NCI-H1417 treated with DMSO at 0.1 percent for 48 hours (cell line): ENCODE measurements around the gene CCM2.
"Not testable (repeated sequence)": the region's sequence is repeated elsewhere in the genome, so short reads cannot be mapped to it uniquely, and the experiment has no call there.

Experiments used
- DNase-seq: peaks from one replicate; lab custom pipeline; 2025; lab: John Stamatoyannopoulos, UW

The CCM2 gene

DNA sequence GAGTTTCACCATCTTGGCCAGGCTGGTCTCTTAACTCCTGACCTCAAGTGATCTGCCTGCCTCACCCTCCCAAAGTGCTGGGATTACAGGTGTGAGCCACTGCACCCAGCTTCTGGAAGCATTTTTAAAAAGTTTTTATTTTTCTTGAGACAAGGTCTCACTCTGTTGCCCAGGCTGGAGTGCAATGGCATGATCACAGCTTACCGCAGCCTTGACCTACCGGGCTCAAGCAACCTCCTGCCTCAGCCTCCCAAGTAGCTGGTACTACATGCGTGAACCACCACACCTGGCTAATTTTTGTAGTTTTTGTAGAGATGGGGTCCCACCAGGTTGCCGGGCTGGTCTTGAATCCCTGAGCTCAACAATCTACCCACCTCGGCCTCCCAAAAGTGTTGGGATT is 34.7 kb downstream of the CCM2 start:
- DNase-seq: not testable (repeated sequence)

DNA sequence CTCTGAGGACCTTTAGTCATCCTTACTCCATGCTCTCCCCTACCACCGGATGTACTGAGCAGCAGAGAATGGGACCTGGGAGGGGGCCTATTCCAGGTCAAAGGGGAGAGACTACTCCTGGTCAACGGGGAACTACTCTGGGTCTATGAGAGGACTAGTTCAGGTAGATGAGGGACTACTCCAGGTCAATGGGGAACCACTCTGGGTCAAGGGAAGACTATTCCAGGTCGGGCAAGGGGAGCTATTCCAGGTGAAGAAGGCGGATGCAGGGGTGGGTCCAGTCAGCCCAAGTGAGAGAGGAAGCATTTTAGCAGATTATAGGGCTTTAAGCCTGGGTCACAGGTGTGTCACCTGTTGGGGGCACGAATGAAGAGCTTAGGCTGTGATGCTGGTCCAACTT is 35.4 kb downstream of the CCM2 start:
- DNase-seq: no peak

DNA sequence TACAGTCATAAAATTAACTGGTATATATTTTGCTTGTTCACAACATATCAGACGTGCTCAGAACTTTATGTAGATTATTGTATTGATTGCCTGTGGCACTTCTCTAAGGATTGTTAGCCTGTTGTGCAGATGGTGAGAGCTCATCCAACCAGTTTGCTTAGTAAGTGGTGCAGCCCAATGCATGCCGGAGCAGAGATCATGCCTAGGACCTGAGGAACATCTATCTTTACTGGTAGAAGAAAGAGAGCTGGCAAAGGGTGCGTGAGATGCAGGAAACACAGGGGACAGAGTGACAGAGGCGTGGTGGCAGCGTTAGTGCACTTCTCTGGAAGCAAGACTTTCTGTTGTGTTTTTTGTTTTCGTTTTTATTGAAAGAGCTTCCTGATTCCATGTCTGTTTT is 35.9 kb downstream of the CCM2 start:
- no peak for DNase-seq

DNA sequence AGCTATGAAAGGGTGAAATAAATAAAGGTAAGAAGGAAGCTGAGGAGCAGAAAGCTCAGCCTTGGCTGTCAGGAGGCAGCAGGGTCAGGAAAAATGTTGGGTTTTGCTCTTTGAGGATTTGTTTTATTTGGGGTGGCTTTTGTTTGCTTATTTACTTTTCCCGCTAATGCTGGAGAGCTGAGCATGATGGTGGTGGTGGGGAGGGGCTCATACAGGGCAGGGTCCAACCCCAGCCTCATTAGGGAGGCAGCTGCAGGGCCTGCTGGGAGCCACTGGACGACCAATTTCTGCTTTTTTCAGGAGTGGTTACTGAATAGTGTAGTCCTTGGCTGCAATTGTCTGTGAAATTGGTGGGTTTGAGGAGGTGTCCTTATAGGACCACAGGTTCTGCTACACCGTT is 36.3 kb downstream of the CCM2 start:
- no peak for DNase-seq

DNA sequence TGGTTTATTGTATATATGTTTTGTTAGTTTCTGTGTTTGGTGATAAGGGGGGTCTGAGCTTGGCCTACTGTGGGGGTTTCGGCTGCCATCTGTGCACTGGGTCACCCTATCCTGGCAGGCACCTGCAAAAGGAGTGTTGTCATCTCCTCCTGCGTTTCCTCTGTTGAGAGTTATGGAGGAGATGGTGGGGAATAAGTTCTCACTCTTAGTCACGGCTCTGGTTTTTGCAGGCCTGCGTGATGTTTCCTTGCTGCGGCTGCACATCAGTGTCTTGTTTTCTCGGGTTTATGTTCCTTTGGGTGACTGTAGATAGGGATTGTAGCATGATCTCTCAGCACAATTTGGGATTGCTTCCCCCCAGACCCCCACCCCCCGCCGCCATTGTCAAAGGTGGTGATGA is 36.8 kb downstream of the CCM2 start:
- no peak for DNase-seq

DNA sequence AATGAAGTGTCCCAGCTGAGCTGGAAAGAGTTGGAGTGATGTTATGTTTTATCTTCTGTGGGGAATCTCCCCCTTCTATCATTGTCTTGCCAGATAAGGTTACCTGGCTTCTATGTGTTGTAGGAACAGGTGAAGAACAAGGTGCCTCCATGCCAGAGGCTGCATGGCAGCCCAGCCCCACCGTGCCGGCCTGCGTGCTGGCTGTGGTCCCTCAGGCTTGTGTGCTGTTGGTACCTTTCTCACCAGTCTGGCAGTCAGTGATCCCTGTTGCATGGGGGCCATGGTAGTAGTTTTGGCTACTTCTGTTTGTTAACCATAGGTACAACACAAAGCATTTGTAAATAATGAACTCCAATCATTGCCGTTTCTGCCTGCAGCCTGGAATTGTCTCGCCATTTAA is 37.9 kb downstream of the CCM2 start:
- DNase-seq: no peak

DNA sequence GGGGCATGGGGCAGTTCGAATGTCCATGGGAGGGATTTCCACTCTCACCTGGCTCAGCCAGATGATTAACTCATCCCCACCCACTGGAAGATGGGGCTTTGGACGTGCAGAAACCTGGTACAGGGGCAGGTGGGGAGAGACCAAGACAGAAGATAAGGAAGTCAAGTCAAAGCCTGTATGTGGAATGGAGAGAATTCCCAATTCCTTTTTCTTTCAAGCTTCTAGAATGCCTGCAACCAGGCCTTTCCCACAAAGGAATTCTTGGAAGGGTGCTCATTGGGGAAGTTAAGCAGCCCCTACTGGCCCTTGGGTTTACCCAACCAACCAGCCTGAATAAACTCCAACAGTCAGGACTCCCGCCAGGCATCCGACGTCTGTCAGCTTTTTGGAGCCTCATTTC is 39.1 kb downstream of the CCM2 start:
- DNase-seq: no peak

DNA sequence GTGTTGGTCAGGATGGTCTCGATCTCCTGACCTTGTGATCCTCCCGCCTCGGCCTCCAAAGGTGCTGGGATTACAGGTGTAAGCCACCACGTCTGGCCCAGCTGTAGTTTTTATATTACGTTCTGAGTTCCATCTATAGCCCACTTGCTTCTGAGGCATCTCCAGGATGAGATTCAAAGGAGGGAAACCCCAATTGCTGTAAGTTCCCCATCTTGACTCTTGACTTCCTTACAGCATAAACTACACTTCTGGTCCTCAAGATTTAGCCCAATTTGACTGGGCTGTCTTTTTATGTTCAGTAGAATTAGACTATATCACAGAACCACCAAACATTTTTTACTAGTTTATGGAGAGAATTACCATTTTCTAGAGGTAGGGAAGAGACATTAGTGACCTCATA is 44.3 kb downstream of the CCM2 start:
- DNase-seq: no peak

DNA sequence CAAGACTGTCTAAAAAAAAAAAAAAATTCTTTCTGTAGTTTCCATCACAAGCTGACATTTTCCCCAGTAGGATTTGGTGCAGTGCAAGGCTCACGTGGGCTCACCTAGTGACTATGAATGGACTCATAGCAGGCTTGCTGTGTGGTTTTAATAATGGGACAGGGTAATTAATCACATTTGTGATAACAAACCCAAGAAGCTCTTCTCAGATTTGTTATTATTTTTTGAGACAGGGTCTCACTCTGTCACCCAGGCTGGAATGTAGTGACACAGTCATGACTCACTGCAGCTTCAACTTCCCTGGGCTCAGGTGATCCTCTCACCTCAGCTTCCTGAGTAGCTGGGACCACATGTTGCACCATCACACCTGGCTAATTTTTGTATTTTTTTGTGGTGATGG is 48.7 kb downstream of the CCM2 start:
- no peak for DNase-seq

DNA sequence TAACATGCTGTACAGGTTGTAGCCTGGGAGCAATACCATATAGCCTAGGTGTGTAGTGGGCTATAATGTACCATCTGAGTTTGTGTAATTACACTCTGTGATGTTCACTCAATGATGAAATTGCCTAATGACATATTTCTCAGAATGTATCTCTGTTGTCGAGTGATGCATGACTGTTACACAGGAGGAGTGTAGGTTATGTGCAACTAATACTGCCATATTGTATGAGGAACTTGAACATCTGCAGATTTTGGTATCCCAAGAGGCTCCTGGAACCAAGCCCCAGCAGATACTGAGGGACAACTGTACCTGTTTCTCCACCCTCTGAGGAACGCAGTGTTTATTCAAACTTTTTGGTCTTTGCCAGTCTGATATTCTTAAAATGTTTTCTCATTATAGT is 50.2 kb downstream of the CCM2 start:
- DNase-seq: no peak

DNA sequence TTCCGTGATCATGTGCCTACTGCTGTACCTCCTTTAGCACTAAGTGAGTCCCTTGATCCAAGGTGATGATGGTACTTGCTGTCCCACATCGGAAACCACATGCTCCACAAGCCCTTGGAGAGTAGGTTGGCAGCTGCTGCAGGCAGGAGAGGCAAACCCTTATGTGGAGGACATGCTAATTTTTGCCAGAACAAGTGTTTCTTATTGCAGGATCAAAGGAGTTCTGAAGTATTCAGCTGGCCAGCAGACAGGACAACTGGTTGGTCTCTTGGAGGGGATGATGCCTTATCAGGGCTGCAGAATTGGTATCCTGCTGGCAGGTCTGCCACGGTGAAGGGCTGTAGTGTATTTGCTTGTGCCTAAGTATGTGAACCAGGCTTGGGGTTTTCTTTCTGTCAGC is 52.0 kb downstream of the CCM2 start:
- no peak for DNase-seq

DNA sequence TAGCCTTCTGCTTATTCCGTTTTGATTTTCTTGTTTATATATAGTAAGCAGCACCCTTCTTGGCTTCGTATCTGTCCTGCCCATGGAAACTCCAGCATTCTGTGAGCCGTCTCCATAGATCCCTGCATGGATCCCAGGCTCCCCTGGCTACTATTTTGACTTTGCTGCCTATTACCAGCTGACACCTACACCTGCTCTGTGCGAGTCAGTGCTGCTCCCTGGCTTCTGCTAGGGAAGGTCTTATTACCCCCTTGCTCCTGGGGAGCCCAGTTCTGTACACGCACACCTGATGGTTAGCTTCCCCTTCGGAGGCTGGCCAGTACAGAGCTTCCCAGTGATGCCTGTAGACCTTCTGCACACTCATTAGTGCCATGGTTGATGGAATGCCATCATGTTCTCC is 53.4 kb downstream of the CCM2 start:
- DNase-seq: no peak

DNA sequence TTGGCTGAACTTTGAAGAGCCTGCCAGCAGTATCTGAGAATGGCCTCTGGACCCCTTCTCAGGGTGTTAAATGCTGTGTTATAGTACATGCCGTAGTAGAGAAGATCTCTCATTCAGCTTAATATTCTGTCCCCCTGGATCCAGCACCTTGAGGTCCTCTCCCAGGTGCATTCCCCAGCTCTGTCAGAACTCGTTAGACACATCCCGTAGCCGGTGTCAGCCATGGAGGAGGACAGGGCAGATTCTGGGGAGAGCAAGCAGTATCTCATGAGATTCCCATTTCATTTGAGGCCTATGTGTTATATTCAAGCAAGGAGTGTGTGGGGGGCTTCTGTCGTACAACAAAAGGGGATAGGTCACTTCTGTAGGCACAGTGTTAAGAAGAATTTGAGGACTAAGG is 53.9 kb downstream of the CCM2 start:
- DNase-seq: no peak

DNA sequence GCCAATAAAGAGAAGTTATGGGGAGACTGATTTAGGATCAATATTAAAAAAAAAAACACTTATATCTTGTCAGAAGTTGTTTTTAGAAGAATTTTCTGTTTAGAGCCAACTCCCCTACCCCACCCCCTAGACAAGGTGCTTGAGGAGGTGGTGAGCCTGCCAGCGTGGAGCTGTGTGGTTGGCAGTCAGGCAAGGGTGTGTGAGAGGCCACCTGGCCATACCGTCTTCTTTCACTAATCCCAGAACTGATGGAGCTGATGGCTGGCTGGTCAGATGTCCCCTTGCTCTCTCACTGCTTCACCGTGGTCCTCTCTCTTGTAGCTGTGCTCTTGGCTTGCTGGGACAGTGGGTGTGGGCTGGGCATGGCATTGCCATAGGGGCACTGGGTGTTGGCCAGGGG is 54.4 kb downstream of the CCM2 start:
- DNase-seq: no peak

DNA sequence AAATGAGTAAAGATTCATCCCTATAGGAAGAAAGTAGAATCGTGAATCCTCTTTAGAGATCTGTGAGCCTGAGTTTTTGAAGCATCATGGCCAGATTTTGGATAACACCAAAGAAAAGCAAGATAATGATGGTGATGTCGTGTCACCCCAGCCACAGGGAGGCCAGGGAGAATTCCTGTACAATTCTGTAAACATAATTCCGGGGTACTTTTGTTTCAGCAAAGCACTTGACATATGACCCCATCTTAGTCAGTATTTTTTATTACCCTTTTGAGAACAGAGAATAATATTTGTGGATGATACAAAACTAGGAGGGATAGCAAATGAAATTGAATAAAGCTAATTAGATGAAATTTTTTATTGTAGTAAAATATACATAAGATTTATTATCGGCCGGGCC is 55.0 kb downstream of the CCM2 start:
- no peak for DNase-seq

DNA sequence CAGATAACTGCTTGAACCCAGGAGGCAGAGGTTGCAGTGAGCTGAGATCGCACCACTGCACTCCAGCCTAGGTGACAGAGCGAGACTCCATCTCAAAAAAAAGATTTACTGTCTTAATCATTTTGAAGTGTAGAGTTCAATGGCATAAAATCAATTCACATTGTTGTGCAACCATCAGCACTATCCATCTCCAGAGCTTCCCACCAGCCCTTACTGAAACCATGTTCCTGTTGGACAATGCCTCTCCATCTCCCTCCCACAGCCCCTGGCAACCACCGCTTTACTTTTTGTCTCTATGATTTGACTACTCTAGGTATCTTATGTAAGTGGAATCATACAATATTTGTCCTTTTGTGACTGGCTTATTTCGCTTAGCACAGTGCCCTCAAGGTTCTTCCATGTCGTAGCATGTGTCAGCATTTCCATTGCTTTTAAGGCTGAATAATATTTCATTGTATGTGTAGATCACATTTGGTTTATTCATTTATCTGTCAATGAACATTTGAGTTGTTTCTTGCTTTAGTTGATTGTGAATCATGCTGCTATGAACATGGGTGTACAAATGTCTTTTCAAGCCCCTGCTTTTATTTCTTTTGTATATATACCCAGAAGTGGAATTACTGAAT is 55.7 kb downstream of the CCM2 start:
- DNase-seq: no peak

DNA sequence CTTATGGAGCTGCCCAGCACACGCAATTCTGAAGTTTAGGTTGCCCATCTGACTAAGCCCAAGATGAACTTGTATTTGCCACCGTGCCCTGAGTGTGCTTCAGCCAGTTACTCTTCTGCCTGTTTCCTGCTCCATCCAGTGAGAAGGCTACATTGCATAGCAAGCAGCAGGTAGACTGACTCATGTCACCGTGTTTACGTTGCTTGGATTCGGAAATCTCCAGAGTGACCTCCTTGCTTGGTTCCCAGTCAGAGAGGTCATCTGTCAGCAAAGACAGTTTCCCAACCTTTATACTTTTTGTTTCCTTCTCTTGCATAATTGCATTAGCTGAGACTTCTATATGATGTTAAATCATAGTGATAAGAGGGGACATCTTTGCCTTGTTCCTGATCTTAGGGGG is 57.9 kb downstream of the CCM2 start:
- no peak for DNase-seq

DNA sequence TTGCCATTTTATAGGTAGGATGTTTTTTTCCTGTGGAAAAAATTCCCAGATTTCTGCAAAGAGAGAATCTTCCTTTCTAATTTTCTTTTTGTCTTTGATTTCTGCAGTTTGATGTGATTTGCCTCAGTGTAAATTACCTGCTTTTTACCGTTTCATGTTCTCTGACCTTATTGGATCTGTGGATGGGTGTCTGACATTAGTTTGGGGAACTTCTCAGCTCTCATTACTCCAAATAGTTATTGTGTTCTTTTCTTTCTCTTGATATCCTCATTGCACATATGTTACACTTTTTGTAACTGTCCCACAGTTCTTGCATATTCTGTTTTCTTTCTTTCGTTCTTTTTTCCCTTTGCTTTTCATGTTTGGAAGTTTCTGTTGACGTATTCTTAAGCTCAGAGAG is 60.3 kb downstream of the CCM2 start:
- DNase-seq: no peak

DNA sequence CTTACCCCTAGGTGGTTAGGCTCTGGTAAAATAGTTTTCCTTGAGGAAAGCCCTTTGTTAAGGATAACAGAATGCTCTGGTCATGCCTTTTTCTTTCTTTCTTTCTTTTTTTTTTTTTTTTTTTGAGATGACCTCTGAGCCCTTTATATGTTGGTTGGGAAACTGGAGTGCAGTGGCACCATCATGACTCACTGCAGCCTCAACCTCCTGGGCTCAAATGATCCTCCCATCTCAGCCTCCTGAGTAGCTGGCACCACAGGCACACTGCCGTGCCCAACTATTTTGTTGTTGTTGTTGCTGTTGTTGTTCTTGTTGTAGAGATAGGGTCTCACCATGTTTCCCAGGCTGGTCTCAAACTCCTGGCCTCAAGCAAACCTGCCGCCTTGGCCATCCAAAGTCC is 61.4 kb downstream of the CCM2 start:
- DNase-seq: no peak

DNA sequence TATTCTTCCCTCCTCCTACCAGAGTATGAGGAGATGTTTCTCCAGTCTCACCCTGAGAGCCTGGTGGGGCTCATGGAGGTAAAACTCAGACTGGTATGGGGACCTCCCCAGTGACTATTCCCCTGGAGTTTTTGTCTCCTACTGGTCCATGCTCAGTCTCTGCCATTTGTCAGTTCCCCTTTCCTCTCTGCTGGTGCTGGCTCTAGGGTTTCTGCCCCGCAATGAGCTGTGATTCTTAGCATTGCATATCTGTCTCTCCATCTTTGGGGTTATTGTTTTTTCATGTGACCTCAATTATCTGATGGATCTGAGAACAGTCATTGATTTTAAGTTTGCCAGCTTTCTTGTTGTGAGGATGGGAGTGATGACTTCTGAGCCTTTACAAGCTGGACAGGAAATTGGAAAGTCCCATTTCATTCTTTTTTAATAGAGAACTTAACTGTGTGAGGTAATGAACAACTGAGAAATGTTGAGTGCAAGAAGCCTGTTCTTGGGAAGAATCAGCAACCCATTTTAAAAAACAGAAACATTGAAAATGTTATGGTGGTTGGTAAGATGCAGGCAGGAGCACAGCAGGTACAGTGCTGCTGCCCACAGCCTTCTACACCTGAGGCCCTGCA is 61.9 kb downstream of the CCM2 start:
- DNase-seq: no peak

DNA sequence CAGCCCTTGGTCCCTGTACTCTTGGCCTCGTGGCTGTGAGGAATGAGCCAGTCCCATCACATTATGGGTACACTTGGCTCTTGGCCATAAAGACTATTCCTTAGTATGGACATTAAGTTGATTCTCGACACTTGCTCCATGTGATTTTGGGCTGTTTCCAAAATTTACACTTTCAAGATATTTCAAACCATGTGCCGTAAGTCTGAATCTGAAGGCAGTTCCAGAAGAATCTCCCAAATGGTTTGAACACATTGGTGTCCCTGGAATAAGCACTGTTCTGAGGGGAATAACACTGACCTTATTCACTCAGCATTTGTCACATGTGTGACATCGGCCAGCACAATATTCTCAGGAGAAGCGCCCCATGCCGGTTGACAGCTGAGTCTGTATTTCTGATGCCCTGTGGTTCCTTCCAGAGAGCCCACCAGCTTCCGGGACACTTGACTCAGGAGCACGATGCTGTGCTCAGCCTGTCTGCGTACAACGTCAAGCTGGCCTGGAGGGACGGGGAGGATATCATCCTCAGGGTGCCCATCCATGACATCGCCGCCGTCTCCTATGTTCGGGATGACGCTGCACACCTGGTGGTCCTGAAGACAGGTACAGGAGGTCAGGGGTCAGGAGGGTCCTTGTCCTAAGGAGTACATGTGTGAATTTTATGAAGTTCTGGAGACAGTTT is 64.2 kb downstream of the CCM2 start:
- no peak for DNase-seq

DNA sequence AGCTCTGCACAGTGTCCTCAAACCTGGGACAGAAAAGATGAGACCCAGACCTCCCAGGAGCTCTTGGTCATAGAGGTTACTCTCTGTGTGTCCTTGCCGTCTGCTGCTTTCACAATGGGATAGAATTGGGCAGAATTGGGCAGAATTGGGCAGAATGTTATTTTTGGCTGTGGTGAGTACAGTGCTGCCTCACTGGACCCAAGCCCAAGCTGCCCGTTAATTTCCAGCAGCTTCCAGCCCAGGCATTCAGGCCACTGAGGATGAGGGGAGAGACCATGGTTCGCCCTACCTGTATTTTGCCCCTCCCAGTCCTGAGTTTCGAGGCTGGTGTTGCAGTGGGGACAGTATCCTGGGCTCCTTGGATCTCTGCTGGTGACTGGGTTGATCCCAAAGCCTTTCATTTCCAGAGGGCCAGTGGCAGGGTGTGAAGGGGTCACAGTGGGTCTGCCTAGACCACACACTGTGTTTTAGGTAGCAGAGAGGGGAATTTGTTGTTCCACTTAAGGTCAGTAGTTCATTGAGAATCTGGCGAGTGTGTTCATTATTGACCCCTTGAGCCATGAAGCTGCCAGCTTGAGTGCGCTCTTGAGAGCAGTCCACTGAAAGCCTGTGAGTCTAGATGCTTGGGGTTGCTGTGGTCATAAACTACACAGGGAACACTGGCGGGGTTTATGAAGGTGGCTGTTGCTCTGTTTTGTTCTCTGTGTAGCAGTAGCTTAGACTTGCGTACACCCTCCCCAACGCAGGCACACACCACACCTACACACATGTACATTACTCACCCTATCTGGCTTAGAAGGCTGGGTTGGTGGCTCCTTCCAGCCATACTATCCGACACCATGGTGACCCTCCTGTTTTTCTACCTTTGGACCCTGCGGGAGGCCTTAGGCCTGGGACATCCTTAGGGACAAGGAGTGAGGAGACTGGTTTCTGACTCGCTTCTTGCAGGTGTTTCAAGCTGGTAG is 65.3 kb downstream of the CCM2 start:
- DNase-seq: no peak

DNA sequence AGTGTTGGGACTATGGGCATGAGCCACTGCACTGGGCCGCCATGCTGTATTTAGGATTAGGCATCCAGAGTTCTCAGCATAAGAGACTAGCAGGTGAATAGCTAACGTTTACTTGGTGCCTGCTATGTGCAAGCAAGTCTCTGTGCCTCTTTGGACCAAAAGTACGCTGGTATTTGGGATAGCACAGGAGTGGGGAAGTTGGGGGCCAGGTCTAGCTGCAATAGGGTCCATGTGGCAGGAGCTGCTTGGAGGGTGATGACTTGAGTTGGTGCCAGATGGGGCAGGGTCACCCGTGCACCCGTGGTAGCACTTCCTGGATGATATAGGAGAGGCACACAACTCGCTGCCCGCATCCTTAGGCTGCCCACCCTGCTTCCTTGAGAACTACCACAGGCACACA is 66.4 kb downstream of the CCM2 start:
- no peak for DNase-seq
